Bronchial epithelial cell (primary cell): ENCODE measurements around the gene PKNOX1. TPM values are rescaled to one million over a fixed set of nuclear protein-coding genes. Genes with fewer than 3 reads are reported as not detected.

Experiments used
- DNase-seq: peaks from one replicate; pipeline ENCODE4 v3.0.0-alpha.2; 2010; ENCODE audit warnings: low read depth
- FAIRE-seq: peaks from 2 replicates; lab custom pipeline; 2011; peaks lifted over from hg19 to GRCh38; lab: Jason Lieb, UNC
- H3K27me3 ChIP-seq: 2 replicates; pipeline ENCODE4 v1.5.1; 2011; ENCODE audit warnings: low read length; ENCODE audit not compliant: control insufficient read depth, insufficient read depth
- H3K36me3 ChIP-seq: 2 replicates; pipeline ENCODE4 v1.5.1; 2011; ENCODE audit warnings: low read length; ENCODE audit not compliant: control insufficient read depth, insufficient read depth
- H3K4me3 ChIP-seq: 2 replicates; pipeline ENCODE4 v1.5.1; 2011; ENCODE audit warnings: mild to moderate bottlenecking, low read depth, low read length, control low read depth
- total RNA-seq: library from RNA; depleted of rRNA; stranded (reverse); fragments of >200 nt; gene quantifications from 2 replicates; pipeline ENCODE4 v1.2.1, GENCODE V29; 2014
- TF ChIP-seq, protein P1 (sequence below): IDR thresholded peaks from 2 replicates; pipeline ENCODE4 v1.5.1; 2011; ENCODE audit warnings: mild to moderate bottlenecking, moderate library complexity, low read length, control low read depth, inconsistent platforms; ENCODE audit not compliant: insufficient read depth, severe bottlenecking

PKNOX1 gene
- total RNA-seq, 1 donor from 2014 or later, result 7.9 TPM

DNA sequence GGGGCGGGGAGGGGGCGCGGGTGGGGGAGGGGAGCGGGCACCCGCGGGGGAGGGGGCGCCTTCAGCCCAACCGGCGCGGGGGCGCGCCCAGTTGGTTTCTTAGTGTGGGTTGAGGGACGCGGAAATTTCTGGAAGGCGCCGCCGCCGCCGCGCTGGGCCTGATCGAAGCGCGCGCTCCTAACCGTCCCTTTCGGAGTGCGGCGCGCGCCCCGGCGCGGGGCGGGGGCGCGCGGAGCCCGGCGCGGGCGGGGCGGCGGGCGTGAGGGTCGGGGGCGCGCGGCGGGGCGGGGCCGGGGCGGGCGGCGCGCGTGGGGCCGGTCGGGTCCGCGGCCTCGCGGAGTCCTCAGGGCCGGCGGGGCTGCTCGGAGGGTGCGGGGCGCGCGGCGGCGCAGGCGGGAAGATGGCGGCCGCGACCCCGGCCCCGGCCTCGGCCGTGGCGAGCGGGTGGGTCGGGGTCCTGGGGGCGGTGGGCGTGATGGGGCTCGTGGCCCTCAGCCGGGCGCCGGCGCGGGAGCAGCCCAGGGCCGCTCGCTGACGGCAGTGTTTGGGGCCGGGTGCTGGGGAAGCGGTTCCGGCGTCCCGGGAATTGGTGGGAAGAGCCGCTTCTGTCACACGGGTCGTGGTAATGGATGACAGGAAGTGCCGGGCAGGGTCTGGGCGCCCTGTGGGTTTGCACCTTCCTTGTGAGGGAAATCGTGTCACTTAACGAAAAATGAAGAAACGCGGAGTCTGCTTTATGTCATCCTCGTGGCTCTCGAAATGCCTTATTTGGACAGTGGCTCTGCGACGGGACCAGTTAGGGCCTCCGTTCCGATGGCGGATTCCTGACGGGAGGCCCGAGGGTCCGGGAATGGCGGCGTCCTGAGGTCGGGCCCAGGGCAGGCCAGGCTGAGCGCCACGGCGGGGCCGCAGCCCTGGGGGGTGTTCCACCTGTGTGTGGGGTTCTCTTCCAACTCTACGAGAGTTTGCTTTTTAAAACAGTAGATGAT lies 764 bp downstream of the PKNOX1 start:
- Histone ChIP-seq H3K36me3 (no peaks in the 10 kb centered on the region), H3K27me3 (no peaks in the 10 kb centered on the region), H3K4me3 (peak overlapping the region; percentile 53)
- FAIRE-seq, result no peak
- TF ChIP-seq, protein P1, sequence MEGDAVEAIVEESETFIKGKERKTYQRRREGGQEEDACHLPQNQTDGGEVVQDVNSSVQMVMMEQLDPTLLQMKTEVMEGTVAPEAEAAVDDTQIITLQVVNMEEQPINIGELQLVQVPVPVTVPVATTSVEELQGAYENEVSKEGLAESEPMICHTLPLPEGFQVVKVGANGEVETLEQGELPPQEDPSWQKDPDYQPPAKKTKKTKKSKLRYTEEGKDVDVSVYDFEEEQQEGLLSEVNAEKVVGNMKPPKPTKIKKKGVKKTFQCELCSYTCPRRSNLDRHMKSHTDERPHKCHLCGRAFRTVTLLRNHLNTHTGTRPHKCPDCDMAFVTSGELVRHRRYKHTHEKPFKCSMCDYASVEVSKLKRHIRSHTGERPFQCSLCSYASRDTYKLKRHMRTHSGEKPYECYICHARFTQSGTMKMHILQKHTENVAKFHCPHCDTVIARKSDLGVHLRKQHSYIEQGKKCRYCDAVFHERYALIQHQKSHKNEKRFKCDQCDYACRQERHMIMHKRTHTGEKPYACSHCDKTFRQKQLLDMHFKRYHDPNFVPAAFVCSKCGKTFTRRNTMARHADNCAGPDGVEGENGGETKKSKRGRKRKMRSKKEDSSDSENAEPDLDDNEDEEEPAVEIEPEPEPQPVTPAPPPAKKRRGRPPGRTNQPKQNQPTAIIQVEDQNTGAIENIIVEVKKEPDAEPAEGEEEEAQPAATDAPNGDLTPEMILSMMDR, result no peak
- no peak for DNase-seq

DNA sequence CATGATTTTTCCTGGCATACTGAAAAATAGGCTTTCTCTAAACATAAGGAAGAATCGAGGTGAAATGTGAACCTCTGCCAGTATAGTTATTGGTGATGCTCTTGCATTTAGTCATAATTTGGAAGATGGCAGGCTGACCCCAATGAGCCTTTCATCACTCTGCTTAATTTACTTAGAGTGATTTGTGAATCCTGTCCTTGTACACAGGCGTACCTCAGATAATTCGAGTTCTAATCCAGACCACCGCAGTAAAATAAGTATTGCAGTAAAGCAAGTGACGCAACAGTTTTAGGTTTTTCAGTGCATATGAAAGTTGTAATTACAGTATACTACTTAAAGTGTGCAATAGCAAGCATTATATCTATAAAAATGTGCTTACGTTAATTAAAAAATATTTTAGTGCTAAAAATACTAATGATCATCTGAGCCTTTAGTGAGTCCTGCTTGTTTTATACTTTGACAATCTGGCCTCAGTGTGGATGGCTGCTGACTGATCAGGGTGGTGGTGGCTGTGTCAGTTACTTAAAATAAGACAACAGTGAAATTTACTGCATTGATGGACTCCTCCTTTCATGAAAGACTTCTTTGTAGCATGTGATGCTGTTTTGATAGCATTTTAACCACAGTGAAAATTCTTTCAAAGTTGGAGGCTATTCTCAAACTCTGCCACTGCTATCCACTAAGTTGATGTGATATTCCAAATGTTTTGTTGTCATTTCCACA lies 1.7 kb downstream of the PKNOX1 start:
- DNase-seq (no peak), FAIRE-seq (no peak)
- peak overlapping the region; percentile 53 for H3K4me3 ChIP-seq
- H3K27me3 ChIP-seq, result no peaks in the 10 kb centered on the region
- TF ChIP-seq, protein P1, result no peak
- H3K36me3 ChIP-seq, result no peaks in the 10 kb centered on the region

DNA sequence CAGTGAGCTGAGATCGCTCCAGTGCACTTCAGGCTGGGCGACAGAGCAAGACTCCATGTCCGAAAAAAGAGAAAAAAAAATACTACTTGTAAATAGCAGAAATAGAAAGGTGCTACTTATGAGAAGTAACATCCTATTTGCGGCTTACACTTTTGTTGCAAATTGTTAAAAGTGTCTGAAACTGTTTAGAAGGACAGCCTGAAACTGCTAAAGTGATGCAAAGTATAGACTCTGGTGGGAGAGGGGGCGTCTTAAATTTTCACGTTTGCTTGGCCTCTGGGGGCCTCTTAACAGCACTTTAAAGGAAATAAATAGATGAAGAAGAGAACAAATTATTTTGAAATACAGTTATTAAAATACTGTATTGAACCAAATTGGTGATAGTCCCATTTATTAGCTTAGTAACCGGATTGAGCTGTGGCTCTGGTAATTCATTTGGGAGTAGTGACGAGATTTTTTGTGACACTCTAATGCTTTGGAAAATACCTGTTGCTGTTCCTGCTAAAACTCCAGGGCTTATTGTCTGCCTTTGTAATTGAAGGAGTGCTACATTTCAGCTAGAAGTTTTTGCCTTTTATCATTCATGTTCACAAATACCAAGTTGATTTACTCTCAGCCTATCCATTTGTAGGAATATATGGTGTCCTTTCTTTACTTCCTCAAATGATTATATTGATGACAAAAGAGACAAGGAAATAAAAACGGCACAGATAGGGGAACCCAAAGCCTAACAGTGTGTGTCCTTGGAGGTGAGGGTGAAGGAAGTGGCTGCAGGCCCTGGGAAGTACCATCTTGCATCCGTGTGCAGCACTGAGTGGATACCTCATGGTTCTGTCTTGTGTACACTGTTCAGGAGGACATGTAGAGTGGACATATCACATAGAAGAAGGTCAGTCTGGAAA lies 6.2 kb downstream of the PKNOX1 start:
- H3K36me3 ChIP-seq, result no peaks in the 10 kb centered on the region
- TF ChIP-seq, protein P1, result no peak
- DNase-seq (no peak), FAIRE-seq (no peak)
- no peaks in the 10 kb centered on the region for H3K27me3 ChIP-seq
- no peak overlapping the region for H3K4me3 ChIP-seq

DNA sequence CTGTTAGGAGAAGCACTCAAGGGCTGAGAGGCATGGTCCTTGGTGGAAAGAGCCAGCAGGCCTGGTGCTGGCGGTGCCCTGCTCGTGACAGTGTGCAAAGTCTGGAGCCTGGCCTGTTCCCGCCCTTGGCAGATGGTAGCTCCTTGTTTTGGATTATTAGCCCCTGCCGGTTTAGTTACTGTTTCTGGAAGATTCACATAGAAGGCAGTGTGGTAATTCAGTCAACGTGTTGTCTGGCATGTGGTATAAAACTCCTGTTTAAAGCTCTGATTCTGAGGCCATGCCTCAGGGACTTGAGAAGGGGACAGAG lies 6.8 kb downstream of the PKNOX1 start:
- TF ChIP-seq, protein P1, result no peak
- FAIRE-seq (no peak), DNase-seq (no peak)
- H3K36me3 ChIP-seq, result no peaks in the 10 kb centered on the region
- H3K4me3 ChIP-seq, result no peak overlapping the region
- no peaks in the 10 kb centered on the region for H3K27me3 ChIP-seq

DNA sequence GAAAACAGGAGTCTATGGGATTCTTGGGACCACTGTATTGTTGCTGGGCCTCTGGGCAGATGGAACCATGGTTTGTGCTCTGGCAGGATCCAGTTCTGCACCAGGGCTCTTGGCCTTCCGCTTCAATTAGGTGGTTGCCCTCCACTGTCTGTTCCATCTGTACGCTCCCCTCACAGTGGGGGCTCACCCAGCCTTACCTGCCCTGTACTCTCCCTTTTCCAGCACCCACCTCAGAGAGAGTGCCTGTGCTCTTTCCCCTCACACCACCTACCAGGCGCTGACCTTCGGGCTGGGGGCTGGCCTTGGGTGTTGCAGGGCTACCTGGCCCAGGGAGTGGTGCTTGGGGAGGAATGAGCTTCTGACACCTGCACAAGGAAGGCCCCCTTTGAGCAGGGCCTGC lies 7.5 kb downstream of the PKNOX1 start:
- H3K36me3 ChIP-seq, result no peaks in the 10 kb centered on the region
- no peak overlapping the region for H3K4me3 ChIP-seq
- H3K27me3 ChIP-seq, result no peaks in the 10 kb centered on the region
- no peak for DNase-seq
- no peak for FAIRE-seq
- TF ChIP-seq, protein P1, result no peak
